ENCODE results near the gene VEGFA.
A peak's percentile ranks its signal among the peaks of the same experiment; 100 is the strongest.

The VEGFA gene

DNA sequence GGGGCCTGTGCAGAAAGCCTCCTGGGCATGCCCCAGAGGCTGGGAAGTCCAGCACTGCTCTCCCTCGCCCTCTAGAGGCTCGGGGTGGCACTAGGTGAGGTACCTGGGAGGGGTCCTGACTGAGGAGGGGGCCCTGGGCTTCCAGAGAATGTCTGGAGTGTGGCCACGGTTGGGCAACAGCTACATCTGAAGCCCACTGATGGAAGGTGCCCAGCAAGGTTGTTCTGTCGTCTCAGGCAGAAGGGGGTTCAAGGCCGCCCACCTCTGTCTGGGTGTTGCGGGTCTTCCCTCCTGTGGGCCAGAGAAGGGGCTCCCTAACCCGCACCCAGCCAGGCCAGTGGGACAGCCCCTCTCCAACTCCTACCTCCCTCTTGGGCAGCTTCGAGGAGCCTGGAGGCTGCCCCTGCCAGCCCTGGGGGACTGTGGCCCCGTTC, 11.4 kb upstream of the VEGFA start:
- DNase-seq (ENCODE audit: low read depth, low spot score) = no peak
- in situ Hi-C loops (cut with HindIII; ENCODE audit: low sequenced_read_pairs) = no loop called here
- H3K4me3 ChIP-seq (ENCODE audit: low read depth, low read length) = no peak overlapping the region
- TF ChIP-seq, protein P1, sequence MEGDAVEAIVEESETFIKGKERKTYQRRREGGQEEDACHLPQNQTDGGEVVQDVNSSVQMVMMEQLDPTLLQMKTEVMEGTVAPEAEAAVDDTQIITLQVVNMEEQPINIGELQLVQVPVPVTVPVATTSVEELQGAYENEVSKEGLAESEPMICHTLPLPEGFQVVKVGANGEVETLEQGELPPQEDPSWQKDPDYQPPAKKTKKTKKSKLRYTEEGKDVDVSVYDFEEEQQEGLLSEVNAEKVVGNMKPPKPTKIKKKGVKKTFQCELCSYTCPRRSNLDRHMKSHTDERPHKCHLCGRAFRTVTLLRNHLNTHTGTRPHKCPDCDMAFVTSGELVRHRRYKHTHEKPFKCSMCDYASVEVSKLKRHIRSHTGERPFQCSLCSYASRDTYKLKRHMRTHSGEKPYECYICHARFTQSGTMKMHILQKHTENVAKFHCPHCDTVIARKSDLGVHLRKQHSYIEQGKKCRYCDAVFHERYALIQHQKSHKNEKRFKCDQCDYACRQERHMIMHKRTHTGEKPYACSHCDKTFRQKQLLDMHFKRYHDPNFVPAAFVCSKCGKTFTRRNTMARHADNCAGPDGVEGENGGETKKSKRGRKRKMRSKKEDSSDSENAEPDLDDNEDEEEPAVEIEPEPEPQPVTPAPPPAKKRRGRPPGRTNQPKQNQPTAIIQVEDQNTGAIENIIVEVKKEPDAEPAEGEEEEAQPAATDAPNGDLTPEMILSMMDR (IDR thresholded peaks at IDR 0.05; ENCODE audit: low read depth, low read length) = peak; percentile 83

DNA sequence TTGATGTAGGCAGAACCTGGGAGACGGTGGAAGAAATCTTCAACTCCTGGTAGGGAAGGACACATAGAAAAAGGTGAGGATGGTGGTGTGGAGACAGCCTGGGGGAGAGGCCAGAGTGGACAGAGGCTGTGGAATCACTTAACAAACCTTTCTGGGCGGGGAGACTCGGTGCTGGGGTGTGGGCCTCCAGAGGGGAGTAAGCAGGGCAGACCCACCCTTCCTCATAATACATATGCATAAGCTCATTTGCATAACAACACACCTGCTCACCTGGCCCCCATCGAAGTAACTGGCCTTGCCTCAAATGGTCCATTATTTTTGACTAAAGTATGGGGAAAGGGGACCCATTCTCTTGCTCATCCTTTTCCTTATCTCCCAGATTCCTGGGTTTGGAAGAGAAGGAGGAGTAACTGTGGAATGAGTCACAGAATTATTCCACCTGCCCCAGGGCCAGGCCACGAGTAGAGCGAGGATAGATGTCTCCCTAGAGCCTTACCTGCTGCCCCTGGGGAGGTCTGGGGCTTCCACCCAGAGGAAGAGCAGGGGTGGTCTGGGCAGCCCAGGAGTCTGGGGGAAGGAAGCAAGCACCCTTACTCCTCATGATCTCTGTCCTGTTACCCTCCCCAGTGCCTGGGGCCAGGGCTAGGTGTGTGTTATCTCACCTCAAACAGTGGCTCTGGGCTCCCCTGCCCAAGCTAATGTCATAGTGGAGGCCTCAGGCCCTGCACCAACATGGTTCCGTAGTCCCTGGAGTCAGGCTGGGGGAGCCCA, 10.7 kb upstream of the VEGFA start:
- H3K4me3 ChIP-seq (ENCODE audit: low read depth, low read length) = no peak overlapping the region
- no peak for DNase-seq (ENCODE audit: low read depth, low spot score)
- in situ Hi-C loops (cut with HindIII; ENCODE audit: low sequenced_read_pairs) = no loop called here
- TF ChIP-seq, protein P1 (IDR thresholded peaks at IDR 0.05; ENCODE audit: low read depth, low read length) = no peak

DNA sequence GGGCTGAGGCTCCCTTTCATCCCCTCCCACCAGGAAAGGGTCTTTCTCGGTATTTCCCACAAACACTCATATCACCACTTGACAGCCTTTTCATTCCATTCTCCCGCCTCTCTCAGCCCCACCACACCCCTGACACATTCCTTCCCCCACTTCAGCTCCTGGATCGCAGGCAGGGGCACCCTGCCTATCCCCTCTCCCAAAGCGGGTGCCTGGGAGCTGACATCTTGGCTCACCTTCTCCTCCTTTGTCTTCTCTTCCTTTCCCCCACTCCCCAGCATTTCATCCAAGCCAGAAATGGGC, 10.2 kb upstream of the VEGFA start:
- TF ChIP-seq, protein P1 (IDR thresholded peaks at IDR 0.05; ENCODE audit: low read depth, low read length) = no peak
- in situ Hi-C loops (cut with HindIII; ENCODE audit: low sequenced_read_pairs) = no loop called here

DNA sequence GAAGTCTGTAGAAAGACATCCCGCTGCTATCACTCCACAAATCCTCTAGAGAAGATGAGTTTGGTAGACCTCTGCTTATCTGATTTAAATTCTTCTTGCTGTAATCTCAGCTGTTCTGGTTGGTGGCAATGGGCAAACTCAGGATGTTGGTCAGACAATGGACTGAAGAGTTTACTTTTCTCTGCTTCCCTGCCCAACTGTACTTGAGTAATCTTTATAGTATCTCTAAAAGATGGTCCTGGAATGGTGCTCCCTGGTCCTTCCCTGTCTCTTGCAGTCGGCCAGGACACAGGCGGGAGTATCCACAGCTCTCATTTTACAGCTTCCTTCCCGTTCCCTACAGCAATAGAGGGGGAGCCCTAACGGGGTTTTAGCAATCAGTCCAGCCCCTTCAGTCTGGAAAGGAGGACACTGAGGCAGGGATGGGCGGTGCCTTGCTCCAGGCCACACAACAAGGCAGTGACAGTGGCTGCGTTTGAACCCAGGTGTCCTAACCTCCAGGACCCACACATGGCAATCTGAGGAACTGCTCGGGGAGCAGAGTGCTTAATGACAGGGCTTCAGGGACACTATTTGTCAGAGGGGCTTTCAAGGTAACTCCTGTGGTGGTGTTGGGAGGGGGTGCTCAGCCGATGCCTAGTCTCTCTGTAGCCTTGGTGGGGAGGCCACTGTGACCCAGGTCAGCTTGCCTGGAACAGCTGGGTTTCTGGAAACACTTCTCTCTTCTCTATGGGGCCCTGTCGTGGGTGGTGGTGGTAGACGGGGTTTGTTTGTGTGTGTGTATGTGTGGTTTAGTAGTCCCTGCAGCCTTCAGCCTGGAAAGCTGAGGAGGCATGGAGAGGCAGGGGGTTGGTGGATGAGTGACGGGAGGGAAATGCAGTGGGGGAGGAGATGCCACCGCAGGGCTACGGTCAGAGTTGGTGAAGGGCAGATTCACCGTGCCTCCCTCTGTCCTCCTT, 9.5 kb upstream of the VEGFA start:
- DNase-seq (ENCODE audit: low read depth, low spot score) = no peak
- TF ChIP-seq, protein P1 (IDR thresholded peaks at IDR 0.05; ENCODE audit: low read depth, low read length) = no peak
- H3K4me3 ChIP-seq (ENCODE audit: low read depth, low read length) = no peak overlapping the region
- in situ Hi-C loops (cut with HindIII; ENCODE audit: low sequenced_read_pairs) = no loop called here

More for the DNA sequence above, 10.2 kb upstream of the VEGFA start:
- DNase-seq (ENCODE audit: low read depth, low spot score) = no peak
- no peak overlapping the region for H3K4me3 ChIP-seq (ENCODE audit: low read depth, low read length)

DNA sequence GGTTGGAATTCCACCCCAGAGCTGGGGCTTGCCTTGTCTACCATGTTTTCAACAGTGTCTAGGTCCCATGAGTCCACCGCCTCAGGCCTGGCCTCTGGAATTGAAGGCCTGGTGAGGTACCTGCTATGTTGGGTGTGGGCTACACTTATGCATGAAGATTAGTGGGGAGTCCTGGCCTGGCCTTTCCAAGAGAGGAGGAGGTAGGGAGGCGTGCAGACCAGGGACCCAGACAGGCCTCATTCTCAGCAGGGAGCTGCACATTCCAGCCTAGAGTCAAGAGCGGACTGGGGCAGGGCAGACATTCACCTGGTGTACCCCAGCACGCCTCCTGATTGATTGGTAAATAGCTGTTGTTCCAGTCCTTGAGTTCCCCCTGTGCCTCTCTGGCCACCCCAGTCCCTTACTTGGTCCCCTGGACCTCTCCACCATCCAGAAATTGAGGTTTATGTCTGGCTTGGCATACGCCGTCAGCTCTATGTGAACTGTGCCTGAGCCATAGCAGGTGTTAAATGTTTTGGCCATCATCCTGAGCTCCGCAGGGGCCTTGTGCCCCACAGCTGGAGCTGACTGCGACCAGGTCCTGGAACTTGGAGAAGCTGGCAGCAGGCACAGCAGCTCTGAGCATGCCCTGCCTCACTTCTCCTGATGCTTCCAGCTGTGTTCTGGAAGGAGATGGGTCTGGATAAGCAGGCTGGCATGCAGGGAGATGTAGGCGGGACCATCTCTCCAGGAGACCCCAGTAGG, 8.2 kb upstream of the VEGFA start:
- no peak for DNase-seq (ENCODE audit: low read depth, low spot score)
- TF ChIP-seq, protein P1 (IDR thresholded peaks at IDR 0.05; ENCODE audit: low read depth, low read length) = no peak
- in situ Hi-C loops (cut with HindIII; ENCODE audit: low sequenced_read_pairs) = no loop called here
- no peak overlapping the region for H3K4me3 ChIP-seq (ENCODE audit: low read depth, low read length)

DNA sequence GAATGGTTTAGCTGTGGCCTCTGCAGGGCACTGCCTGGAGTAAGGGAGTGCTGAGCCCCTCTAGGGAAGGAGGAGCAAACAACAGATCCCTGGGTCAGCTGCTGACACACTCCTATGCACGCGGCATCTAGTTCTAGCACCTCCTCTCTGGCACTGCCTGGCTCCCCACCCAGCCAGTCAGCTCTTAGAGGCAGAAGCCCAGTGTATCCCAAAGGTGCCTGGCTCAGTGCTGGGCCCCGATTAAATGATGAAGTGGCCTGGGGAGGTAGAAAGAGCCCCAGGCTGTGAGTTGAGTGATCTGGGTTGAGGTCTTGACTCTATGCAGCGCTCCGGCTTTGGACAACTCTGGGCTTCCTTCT, 7.6 kb upstream of the VEGFA start:
- no peak overlapping the region for H3K4me3 ChIP-seq (ENCODE audit: low read depth, low read length)
- TF ChIP-seq, protein P1 (IDR thresholded peaks at IDR 0.05; ENCODE audit: low read depth, low read length) = no peak
- no peak for DNase-seq (ENCODE audit: low read depth, low spot score)
- in situ Hi-C loops (cut with HindIII; ENCODE audit: low sequenced_read_pairs) = no loop called here

All from astrocyte of the spinal cord (primary cell).